ENCODE measurements around the gene CSTA.
A peak's percentile ranks its signal among the peaks of the same experiment; 100 is the strongest.

The CSTA gene

DNA sequence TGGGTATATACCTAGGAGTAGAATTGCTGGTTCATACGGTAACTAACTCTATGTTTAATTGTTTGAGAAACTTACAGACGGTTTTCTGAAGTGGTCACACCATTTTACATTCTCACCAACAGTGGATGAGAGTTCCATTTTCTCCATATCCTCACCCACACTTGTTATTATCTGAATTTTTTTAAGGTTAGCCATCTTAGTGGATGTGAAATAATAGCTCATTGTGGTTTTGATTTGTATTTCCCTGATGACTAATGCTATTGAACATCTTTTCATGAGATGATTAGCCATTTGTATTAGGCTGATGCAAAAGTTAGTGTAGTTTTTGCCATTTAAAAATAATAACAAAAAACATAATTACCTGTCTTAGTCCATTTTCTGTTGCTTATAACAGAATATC is 18.6 kb downstream of the CSTA start:
- no peak for DNase-seq (ENCODE audit: low read depth)
- no peak overlapping the region for H3K4me3 ChIP-seq (ENCODE audit: low read depth, low read length)
- TF ChIP-seq, protein P1, sequence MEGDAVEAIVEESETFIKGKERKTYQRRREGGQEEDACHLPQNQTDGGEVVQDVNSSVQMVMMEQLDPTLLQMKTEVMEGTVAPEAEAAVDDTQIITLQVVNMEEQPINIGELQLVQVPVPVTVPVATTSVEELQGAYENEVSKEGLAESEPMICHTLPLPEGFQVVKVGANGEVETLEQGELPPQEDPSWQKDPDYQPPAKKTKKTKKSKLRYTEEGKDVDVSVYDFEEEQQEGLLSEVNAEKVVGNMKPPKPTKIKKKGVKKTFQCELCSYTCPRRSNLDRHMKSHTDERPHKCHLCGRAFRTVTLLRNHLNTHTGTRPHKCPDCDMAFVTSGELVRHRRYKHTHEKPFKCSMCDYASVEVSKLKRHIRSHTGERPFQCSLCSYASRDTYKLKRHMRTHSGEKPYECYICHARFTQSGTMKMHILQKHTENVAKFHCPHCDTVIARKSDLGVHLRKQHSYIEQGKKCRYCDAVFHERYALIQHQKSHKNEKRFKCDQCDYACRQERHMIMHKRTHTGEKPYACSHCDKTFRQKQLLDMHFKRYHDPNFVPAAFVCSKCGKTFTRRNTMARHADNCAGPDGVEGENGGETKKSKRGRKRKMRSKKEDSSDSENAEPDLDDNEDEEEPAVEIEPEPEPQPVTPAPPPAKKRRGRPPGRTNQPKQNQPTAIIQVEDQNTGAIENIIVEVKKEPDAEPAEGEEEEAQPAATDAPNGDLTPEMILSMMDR (conservative IDR thresholded peaks at IDR 0.05; ENCODE audit: low read depth, low read length), result no peak

DNA sequence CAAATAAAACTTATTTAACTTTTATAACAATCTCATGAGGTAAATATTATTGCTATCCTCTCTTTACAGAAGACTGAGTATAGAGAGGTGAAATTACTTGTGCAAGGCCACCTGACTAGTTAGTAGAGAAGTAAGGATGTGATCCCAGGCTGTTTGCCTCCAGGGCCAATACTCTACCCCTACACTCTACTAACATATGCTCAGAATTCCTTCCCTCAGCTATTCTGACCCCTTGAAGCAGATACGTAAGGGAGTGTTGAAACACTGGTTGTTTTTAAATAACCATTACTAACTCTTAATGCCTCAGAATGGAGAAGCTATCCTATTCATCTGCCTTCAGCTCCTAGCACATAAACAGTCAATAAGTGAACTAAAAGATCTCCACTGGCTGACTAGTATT is 24.1 kb downstream of the CSTA start:
- H3K4me3 ChIP-seq (ENCODE audit: low read depth, low read length), result no peak overlapping the region
- DNase-seq (ENCODE audit: low read depth), result peak; percentile 2
- TF ChIP-seq, protein P1 (conservative IDR thresholded peaks at IDR 0.05; ENCODE audit: low read depth, low read length), result no peak

DNA sequence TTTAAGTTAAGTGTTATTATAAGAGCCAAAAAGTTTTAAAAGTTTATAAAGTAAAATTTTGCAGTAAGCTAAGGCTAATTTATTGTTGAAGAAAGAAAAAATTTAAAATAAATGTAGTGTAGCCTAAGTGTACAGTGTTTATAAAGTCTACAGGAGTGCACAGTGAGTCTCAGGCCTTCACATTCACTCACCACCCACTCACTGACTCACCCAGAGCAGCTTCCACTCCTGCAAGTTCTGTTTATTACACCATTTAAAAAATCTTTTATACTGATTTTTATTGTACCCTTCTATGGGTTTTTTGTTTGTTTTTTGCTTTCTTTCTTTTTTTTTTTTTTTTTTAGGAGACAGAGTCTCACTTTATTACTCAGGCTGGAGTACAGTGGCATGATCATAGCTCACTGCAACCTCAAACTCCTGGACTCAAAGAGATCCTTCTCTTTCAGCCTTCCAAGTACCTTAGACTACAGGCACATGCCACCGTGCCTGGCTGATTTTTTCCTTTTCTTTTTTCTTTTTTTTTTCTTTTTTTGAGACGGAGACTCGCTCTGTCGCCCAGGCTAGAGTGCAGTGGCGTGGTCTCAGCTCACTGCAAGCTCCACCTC is 25.9 kb downstream of the CSTA start:
- no peak overlapping the region for H3K4me3 ChIP-seq (ENCODE audit: low read depth, low read length)
- TF ChIP-seq, protein P1 (conservative IDR thresholded peaks at IDR 0.05; ENCODE audit: low read depth, low read length), result no peak
- DNase-seq (ENCODE audit: low read depth), result peak; percentile 70

DNA sequence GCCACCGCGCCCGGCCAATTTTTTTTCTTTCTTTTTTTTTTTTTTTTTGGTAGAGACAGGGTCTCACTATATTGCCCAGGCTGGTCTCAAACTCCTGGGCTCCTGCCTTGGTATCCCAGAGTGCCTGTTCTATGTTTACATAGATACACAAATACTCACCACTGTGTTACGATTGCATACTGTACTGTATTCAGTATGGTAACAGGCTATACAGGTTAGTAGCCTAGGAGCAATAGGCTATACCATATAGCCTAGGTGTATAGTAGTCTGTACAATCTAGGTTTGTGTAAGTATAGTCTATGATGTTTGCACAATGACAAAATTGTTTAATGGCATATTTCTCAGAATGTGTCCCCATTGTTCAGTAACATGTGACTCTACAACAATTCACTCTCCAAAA is 26.6 kb downstream of the CSTA start:
- H3K4me3 ChIP-seq (ENCODE audit: low read depth, low read length), result no peak overlapping the region
- DNase-seq (ENCODE audit: low read depth), result no peak
- TF ChIP-seq, protein P1 (conservative IDR thresholded peaks at IDR 0.05; ENCODE audit: low read depth, low read length), result no peak

DNA sequence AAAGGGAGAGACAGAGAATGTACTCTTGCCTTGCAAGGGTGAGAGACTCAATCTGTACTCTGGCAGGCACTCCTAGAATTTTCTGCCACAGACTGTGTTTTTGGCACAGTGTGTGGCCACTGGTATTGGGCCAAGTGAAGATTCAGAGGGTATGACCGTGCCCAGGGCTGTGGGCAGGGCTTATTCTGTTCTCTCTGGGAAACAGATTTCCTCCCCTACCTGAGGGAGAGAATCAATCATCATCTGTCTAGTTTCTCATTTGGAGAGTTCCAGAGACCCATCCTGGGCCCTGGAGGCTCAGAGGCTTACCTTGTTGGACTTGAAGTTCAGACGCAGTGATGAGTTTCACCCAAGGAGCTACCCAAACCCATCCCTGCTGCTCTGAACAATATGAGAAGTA is 28.2 kb downstream of the CSTA start:
- TF ChIP-seq, protein P1 (conservative IDR thresholded peaks at IDR 0.05; ENCODE audit: low read depth, low read length), result no peak
- no peak overlapping the region for H3K4me3 ChIP-seq (ENCODE audit: low read depth, low read length)
- no peak for DNase-seq (ENCODE audit: low read depth)

DNA sequence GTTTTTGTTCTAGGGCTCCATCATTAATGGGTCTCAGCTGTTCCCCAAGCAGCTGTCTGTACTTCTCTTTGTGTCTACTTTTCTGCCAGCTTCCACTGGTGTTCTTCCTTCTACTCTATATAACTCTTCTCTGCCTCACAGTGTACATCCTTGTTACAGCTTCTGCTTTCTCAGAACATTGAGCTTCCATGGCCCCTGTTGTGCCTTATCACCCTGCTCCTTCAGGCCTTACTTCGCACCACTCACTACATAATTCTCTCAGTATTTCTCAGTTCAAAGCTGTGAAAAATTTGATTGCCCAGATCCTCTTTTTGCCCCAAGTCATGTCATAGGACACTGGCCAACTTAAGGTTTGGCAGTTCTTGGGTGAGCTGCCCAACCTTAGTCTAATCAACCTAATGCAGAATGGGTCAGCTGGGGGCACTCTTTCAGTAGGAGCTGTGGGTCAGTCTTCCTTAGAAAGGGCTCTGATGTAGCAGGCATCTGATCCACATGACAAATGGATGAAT is 28.9 kb downstream of the CSTA start:
- TF ChIP-seq, protein P1 (conservative IDR thresholded peaks at IDR 0.05; ENCODE audit: low read depth, low read length), result no peak
- no peak for DNase-seq (ENCODE audit: low read depth)
- no peak overlapping the region for H3K4me3 ChIP-seq (ENCODE audit: low read depth, low read length)

DNA sequence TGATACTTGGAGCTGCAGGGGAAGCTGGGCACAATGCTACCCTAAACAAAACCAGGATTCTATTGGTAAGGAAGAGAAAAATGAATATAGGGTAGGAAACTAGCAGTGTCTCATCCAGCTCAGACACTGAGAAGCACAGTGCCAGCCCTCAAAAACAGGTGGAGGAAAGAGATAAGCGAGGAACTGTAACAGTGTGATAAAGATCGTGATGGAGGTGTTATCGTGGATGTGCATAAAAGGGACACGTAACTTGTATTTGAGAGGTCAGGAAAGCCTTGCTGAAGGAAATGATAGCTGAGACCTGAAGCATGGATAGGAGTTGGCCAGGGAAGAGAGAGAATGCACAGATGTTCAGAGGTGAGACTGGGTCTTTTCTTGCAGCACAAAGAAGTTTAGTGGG is 30.6 kb downstream of the CSTA start:
- DNase-seq (ENCODE audit: low read depth), result no peak
- TF ChIP-seq, protein P1 (conservative IDR thresholded peaks at IDR 0.05; ENCODE audit: low read depth, low read length), result no peak
- no peak overlapping the region for H3K4me3 ChIP-seq (ENCODE audit: low read depth, low read length)
